Panc1 (cell line): ENCODE data around the gene PITX2. TPM values are rescaled to one million over a fixed set of nuclear protein-coding genes. Genes with fewer than 3 reads are reported as not detected.
A peak's percentile ranks its signal among the peaks of the same experiment; 100 is the strongest.
"Not testable (repeated sequence)": the region's sequence is repeated elsewhere in the genome, so short reads cannot be mapped to it uniquely, and the experiment has no call there.

ENCODE experiments used
- ATAC-seq: fragments of 200-7000 bp; cut with Tn5 transposase; 2 replicates; pipeline ENCODE4 v1.9.1; 2020; ENCODE audit warnings: mild to moderate bottlenecking, moderate library complexity
- BruUV-seq: library from RNA; stranded (reverse); fragments of 400-500 nt; replicated peaks from 2 replicates; lab custom pipeline; 2021; lab: Mats Ljungman, UMichigan
- CTCF ChIA-PET: fragments of 300-600 bp; sonication (Branson Sonifier 250); formaldehyde crosslinking; loops from one replicate; lab custom pipeline; 2022; ENCODE audit warnings: antibody characterized with exemption; lab: Charles Lee
- POLR2A ChIA-PET: fragments of 300-600 bp; sonication (Branson Sonifier 250); formaldehyde crosslinking; loops from one replicate; lab custom pipeline; 2022; ENCODE audit warnings: antibody characterized with exemption; lab: Charles Lee
- DNase-seq: peaks from one replicate; pipeline ENCODE4 v3.0.0-alpha.2; 2010; ENCODE audit warnings: low read depth, low spot score
- H3K27ac ChIP-seq: 2 replicates; pipeline ENCODE4 v1.5.1; 2011; ENCODE audit warnings: mild to moderate bottlenecking, low read length, inconsistent platforms
- H3K27me3 ChIP-seq: fragments of 200-500 bp; sonication (Bioruptor generic); 2 replicates; pipeline ENCODE4 v1.6.0; 2014; ENCODE audit warnings: low read length, inconsistent platforms; ENCODE audit not compliant: control insufficient read depth, insufficient read depth
- H3K36me3 ChIP-seq: fragments of 200-500 bp; sonication (Bioruptor generic); 2 replicates; pipeline ENCODE4 v1.5.1; 2014; ENCODE audit warnings: inconsistent platforms, mild to moderate bottlenecking, low read length, moderate library complexity; ENCODE audit not compliant: control insufficient read depth, insufficient read depth
- H3K4me1 ChIP-seq: 2 replicates; pipeline ENCODE4 v1.5.1; 2011; ENCODE audit warnings: inconsistent platforms, mild to moderate bottlenecking, low read length, moderate library complexity; ENCODE audit not compliant: control insufficient read depth, insufficient read depth
- H3K4me3 ChIP-seq, 2 experiments: 2 replicates each; pipeline ENCODE4 v1.5.1; 2011 to 2012; ENCODE audit warnings: low read depth in 2 of 2, low read length in 2 of 2, mild to moderate bottlenecking in 2 of 2, inconsistent platforms in 1 of 2, moderate library complexity in 1 of 2
- H3K9me3 ChIP-seq: fragments of 200-500 bp; sonication (Bioruptor generic); 2 replicates; pipeline ENCODE4 v1.5.1; 2014; ENCODE audit warnings: low read depth, mild to moderate bottlenecking, inconsistent platforms, low read length, moderate library complexity; ENCODE audit not compliant: control insufficient read depth, insufficient read depth
- CTCF ChIP-seq: fragments of 450-650 bp; IDR thresholded peaks from 2 replicates; pipeline ENCODE4 v1.5.1; 2017; ENCODE audit warnings: mild to moderate bottlenecking
- POLR2AphosphoS5 ChIP-seq: IDR thresholded peaks from 2 replicates; pipeline ENCODE4 v1.6.1; 2012; ENCODE audit warnings: mild to moderate bottlenecking, low read depth, low read length, moderate library complexity
- REST ChIP-seq, 2 experiments: IDR thresholded peaks; 2 replicates each; pipeline ENCODE4 v1.6.1; 2011 to 2012; ENCODE audit warnings: low read depth in 2 of 2, control low read depth in 1 of 2, low read length in 1 of 2, mild to moderate bottlenecking in 1 of 2, moderate library complexity in 1 of 2; ENCODE audit not compliant: insufficient read depth in 1 of 2
- SIN3A ChIP-seq: IDR thresholded peaks from 2 replicates; pipeline ENCODE4 v1.6.1; 2012; ENCODE audit warnings: low read depth, mild to moderate bottlenecking, low read length, moderate library complexity, borderline replicate concordance; ENCODE audit not compliant: insufficient read depth
- TCF7L2 ChIP-seq: IDR thresholded peaks from 2 replicates; pipeline ENCODE4 v1.6.1; 2011; ENCODE audit warnings: mild to moderate bottlenecking, low read depth, low read length, inconsistent platforms
- in situ Hi-C: cut with HindIII; loops from 2 replicates; pipeline ENCODE4 v1.10.0; 2016; ENCODE audit warnings: low sequenced_read_pairs, low pct_unique_long_range_greater_than_20kb
- intact Hi-C: fragments of 100-400 bp; cut with micrococcal nuclease; formaldehyde crosslinking; loops from one replicate; pipeline ENCODE4 v1.10.0; 2022; ENCODE audit not compliant: unreplicated experiment
- total RNA-seq: library from RNA; stranded (reverse); gene quantifications from one replicate; pipeline ENCODE4 v1.2.1, GENCODE V29; 2021; ENCODE audit not compliant: unreplicated experiment

The PITX2 gene
- total RNA-seq, 1 experiment from 2014 or later, result 0.44 TPM

GRCh38 chr4:110587666-110588285 is 35.1 kb downstream of the PITX2 start:
- no peaks in the 10 kb centered on the region for H3K4me1 ChIP-seq
- H3K9me3 ChIP-seq, result no peaks in the 10 kb centered on the region
- BruUV-seq, result no TSS peak
- CTCF ChIA-PET, result no interaction called here
- no peaks in the 10 kb centered on the region for H3K27me3 ChIP-seq
- H3K36me3 ChIP-seq, result no peaks in the 10 kb centered on the region
- ATAC-seq, result no peak
- intact Hi-C loops (no loop called here), in situ Hi-C loops (no loop called here)
- no peak for DNase-seq
- H3K4me3 ChIP-seq, result no peak overlapping the region
- no peak overlapping the region for H3K27ac ChIP-seq
- no peak for TF ChIP-seq CTCF
- no peak for TF ChIP-seq SIN3A
- TF ChIP-seq TCF7L2, result no peak
- no peak for TF ChIP-seq REST (IDR thresholded peaks at IDR 0.05; ENCODE audit: insufficient read depth in 1 of 2, low read depth in 2 of 2, low read length in 1 of 2)
- no peak for TF ChIP-seq POLR2AphosphoS5
- POLR2A ChIA-PET, result no interaction called here

- Histone ChIP-seq H3K27me3 (no peaks in the 10 kb centered on the region), H3K4me1 (no peaks in the 10 kb centered on the region), H3K36me3 (no peaks in the 10 kb centered on the region), H3K4me3 (no peak overlapping the region), H3K27ac (no peak overlapping the region), H3K9me3 (no peaks in the 10 kb centered on the region)
- BruUV-seq, result no TSS peak
- in situ Hi-C loops (no loop called here), intact Hi-C loops (no loop called here)
- ATAC-seq (peak; percentile 66; the same call in 1 of the 2 replicates), DNase-seq (peak; percentile 12)
- TF ChIP-seq SIN3A (no peak), TCF7L2 (no peak), CTCF (peak; percentile 63; the same call in 1 of the 2 replicates), REST (IDR thresholded peaks at IDR 0.05; ENCODE audit: insufficient read depth in 1 of 2, low read depth in 2 of 2, low read length in 1 of 2) (no peak)
- ChIA-PET POLR2A (no interaction called here), CTCF (no interaction called here)
Measured at GRCh38 chr4:110586131-110586850, 36.6 kb downstream of the PITX2 start.

- in situ Hi-C loops, H3K4me1 ChIP-seq, H3K27ac ChIP-seq, H3K9me3 ChIP-seq, H3K4me3 ChIP-seq, BruUV-seq, intact Hi-C loops, ATAC-seq, CTCF ChIA-PET, H3K36me3 ChIP-seq, POLR2A ChIA-PET, DNase-seq, H3K27me3 ChIP-seq: not testable (repeated sequence)
Measured at GRCh38 chr4:110576696-110577095, 46.2 kb downstream of the PITX2 start.
